HFF-Myc (cell line): ENCODE measurements around the gene TUBA8.
"Not testable (repeated sequence)": the region's sequence is repeated elsewhere in the genome, so short reads cannot be mapped to it uniquely, and the experiment has no call there.

Source experiments
- DNase-seq: peaks from one replicate; pipeline ENCODE4 v3.0.0-alpha.2; 2011; ENCODE audit warnings: low read depth; ENCODE audit errors: extremely low read depth
- H3K4me3 ChIP-seq: replicated peaks from 2 replicates; pipeline ENCODE4 v1.5.1; 2011; ENCODE audit warnings: low read depth, mild to moderate bottlenecking, control low read depth, low read length
- TF ChIP-seq, protein P1 (sequence below): IDR thresholded peaks from 2 replicates; pipeline ENCODE4 v1.5.1; 2012; ENCODE audit warnings: mild to moderate bottlenecking, low read depth, low read length, control low read depth; ENCODE audit errors: missing control alignments

TUBA8 gene

DNA sequence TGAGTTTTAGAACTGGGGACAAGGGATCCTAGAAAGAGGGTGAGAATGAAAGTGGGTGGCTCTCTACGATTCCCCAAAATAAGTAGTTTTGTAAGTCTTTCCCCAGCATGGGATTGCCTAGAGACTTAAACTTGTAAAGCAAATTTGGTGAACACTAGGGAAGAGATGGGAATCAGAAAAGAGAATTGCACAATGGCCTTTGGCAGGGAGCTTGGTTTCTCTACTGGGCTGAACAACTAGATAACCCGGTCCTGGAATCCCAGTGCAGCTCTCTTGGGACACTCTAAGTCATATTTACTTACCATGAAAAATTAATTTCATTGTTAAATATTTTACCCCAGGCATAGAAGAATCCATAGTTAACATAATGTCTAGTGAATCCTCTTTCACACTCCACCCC, 22.8 kb downstream of the TUBA8 start:
- no peak overlapping the region for H3K4me3 ChIP-seq
- TF ChIP-seq, protein P1, sequence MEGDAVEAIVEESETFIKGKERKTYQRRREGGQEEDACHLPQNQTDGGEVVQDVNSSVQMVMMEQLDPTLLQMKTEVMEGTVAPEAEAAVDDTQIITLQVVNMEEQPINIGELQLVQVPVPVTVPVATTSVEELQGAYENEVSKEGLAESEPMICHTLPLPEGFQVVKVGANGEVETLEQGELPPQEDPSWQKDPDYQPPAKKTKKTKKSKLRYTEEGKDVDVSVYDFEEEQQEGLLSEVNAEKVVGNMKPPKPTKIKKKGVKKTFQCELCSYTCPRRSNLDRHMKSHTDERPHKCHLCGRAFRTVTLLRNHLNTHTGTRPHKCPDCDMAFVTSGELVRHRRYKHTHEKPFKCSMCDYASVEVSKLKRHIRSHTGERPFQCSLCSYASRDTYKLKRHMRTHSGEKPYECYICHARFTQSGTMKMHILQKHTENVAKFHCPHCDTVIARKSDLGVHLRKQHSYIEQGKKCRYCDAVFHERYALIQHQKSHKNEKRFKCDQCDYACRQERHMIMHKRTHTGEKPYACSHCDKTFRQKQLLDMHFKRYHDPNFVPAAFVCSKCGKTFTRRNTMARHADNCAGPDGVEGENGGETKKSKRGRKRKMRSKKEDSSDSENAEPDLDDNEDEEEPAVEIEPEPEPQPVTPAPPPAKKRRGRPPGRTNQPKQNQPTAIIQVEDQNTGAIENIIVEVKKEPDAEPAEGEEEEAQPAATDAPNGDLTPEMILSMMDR = no peak
- no peak for DNase-seq

DNA sequence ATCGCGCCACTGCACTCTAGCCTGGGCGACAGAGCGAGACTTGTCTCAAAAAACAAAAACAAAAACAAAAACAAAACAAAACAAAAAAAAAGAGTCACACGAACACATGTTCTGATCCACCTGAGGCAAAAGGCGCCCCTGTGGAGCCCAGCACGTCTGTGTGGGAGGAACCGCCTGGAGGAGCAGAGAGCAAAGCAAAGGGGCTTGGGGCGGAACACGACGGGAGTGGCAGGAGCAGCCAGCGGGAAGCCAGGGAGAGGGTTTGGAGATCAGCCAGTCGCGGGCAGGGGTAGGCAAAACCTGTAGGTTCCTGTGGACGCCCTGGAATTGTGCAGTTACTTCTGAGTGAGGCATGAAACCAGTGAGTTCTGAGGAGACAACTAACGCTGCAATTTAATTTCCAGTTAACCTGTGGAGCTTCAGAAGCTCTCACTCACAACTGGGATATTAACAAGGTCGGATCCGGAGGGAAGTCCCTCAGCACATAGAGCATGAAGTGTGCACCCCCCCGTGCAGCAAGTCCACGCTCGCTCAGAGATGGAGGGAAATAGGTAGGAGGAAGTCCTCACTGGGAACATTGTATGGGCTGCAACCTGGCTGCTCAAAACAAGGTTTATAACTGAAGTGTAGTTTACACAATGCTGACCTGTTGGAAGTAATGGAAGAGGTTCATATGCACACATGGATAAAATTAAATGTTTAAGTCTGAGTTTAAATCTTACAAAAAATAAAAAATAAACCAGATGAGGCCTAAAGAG, 26.1 kb downstream of the TUBA8 start:
- no peak for DNase-seq
- TF ChIP-seq, protein P1 = no peak
- no peak overlapping the region for H3K4me3 ChIP-seq

DNA sequence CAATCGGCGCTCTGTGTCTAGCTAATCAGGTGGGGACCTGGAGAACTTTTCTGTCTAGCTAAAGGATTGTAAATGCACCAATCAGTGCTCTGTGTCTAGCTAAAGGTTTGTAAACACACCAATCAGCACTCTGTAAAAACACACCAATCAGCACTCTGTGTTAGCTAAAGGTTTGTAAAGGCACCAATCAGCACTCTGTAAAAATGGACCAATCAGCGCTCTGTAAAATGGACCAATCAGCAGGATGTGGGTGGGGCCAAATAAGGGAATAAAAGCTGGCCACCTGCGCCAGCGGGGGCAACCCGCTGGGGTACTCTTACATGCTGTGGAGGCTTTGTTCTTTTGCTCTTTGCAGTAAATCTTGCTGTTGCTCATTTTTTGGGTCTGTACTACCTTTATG, 30.4 kb downstream of the TUBA8 start:
- H3K4me3 ChIP-seq, DNase-seq: not testable (repeated sequence)

DNA sequence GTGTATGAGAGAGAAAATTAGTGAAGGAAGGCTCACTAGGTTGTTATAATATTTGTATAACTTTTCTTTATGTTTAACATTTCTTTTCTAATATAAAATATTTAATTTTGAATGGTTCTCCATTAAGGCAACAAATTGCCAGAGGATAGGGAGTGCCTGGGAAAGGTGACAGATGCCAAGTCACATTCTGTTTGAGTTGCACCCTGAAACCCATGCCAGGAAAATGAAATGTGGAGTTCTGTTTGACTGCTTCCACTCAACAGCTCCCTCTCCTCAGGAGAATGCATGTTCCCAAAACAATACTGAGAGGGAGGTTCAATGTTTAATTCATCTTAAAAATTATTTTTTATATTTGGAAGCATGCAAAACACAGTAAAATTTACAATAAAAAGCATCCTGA, 33.5 kb downstream of the TUBA8 start:
- no peak for DNase-seq
- TF ChIP-seq, protein P1 = no peak

DNA sequence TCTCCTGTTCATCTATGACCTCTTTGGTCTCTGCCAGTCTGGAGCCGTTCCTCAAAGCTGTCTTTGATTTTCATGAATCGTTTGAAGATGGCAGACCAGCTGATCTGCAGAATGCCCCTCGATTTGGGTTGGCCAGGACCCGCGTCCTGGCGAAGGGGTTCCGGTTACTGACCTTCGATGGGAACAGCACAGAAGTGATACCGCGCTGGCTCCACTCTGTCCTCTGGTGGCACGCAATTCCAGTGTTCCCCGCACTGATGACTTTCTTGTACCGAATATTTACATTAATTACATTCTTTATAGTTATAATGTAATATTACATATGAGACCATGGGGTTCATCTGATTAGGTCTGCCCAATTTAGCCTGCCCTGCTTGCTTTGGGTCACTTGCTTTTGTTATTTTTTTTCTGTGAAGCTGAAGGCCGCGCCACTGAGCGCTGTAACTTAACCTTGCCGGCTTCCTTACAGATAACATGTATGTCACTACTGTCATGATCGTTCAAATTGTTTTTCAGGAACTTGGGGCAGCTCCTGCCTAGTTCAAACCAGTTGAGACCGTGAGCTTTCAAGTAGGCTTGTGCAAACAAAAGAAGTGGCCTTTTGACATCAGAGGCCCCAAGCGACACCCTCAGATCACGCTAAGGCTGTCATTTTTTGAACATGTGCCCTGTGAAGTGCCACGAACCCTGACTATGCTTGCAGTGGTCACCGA, 35.2 kb downstream of the TUBA8 start:
- no peak overlapping the region for H3K4me3 ChIP-seq
- DNase-seq = no peak
- TF ChIP-seq, protein P1 = no peak

More for the DNA sequence above, 33.5 kb downstream of the TUBA8 start:
- H3K4me3 ChIP-seq = no peak overlapping the region

DNA sequence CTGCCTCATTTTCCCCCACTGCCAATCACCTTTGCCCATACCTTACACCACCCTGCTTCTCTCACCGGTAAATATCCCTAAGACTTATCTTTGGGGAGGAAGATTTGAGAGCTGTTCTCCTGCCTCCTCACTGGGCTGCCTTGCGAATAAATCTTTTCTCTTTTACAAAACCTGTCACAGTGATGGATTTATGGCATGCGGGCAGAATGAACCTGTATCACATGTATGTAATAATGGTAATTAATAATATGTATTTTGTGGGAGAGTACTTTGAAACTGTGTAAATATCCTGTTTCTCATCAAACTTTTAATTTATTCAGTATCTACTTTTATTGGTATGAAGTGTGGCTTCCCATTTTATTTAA, 35.8 kb downstream of the TUBA8 start:
- DNase-seq = no peak
- TF ChIP-seq, protein P1 = no peak
- no peak overlapping the region for H3K4me3 ChIP-seq

DNA sequence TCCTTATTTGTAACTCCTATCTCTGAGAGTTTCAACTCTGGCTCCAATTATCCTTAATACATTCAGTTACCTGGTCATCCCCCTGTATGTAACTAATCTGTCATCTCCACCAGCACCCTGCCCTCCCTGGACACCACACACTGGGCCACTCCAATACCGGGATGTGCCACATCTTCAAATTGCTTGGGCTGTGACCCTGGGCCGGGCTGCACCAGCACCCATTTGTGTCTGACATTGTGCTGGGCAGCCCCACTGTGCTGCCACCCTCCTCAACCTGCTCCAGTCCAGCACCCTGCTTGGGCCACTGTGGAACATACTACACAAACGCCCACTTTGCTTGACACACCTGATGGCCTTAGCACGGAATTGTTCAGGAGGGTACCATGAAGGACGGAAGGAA, 37.2 kb downstream of the TUBA8 start:
- H3K4me3 ChIP-seq = no peak overlapping the region
- TF ChIP-seq, protein P1 = no peak
- DNase-seq = no peak
